GM19455 (cell line): Measurements from ENCODE around the gene MYOC.
"Not testable (repeated sequence)": the region's sequence is repeated elsewhere in the genome, so short reads cannot be mapped to it uniquely, and the experiment has no call there.

Experiments
- ATAC-seq: cut with Tn5 transposase; IDR thresholded peaks from one replicate; pipeline ENCODE4 v1.9.1; 2021; ENCODE audit not compliant: unreplicated experiment

The MYOC gene

GRCh38 chr1:171611306-171611705 is 41.2 kb downstream of the MYOC start:
- no peak for ATAC-seq

GRCh38 chr1:171610385-171610784 is 42.1 kb downstream of the MYOC start:
- ATAC-seq: no peak

- ATAC-seq: no peak
These were observed 46.0 kb downstream of the MYOC start for GRCh38 chr1:171606402-171606941.

GRCh38 chr1:171603042-171603441 is 49.4 kb downstream of the MYOC start:
- not testable (repeated sequence) for ATAC-seq

GRCh38 chr1:171600862-171601261 is 51.6 kb downstream of the MYOC start:
- ATAC-seq: no peak

DNA sequence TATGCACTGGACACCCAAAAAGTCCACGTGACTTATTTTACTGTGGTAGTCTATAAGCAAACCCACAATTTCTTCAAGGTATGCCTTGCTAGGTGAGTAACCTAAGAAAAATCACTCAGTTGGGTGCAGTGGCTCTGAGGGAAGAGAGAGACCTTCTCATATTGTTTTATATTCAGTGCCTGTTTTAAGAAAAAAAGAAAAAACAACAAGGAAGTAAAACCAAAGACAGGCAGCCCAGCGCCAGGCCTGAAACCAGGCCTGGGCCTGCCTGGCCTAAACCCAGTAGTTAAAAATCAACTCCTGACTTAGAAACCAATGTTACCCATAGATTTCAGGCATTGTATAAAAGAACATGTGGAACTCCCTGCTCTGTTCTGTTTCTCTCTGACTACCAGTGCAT is 52.2 kb downstream of the MYOC start:
- ATAC-seq: not testable (repeated sequence)

DNA sequence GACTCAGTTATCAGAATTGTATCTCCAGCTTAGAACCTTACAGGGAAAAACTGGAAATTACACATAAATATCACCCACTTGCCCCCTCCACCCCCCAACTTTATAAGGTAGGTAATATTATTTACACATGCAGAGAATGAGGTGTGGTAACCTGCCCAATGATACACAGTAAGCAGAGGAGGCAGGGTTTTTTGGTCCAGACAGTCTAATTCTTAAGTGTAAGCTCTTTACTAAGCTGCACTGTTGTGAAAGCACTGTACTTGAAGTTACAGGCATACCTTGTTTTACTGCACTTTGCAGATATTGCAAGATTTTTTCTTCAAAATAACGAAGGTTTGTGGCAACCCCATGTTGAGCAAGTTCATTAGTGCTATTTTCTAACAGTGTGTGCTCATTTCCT is 55.3 kb downstream of the MYOC start:
- no peak for ATAC-seq

GRCh38 chr1:171596705-171597104 is 55.8 kb downstream of the MYOC start:
- ATAC-seq: no peak

- ATAC-seq: no peak
These were observed 56.4 kb downstream of the MYOC start for GRCh38 chr1:171596119-171596518.

DNA sequence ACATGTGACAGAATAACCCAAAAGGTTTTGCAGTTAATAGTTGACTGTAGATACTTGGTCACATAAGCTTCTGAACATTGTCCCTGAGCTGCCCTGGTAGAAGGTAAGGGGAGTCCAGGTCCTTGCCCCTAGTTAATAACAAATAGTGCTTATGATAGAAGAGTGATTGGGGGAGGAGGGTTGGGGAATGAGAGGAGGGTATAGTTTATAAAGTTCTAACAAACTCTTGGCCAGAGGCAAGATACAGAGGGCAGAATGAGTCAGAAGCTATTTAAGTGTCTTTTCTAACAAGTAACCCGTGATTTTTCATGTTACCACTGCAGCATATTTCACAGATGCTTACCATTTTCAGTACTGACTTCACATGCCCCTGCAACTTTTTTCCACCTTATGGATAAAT is 57.2 kb downstream of the MYOC start:
- ATAC-seq: no peak

DNA sequence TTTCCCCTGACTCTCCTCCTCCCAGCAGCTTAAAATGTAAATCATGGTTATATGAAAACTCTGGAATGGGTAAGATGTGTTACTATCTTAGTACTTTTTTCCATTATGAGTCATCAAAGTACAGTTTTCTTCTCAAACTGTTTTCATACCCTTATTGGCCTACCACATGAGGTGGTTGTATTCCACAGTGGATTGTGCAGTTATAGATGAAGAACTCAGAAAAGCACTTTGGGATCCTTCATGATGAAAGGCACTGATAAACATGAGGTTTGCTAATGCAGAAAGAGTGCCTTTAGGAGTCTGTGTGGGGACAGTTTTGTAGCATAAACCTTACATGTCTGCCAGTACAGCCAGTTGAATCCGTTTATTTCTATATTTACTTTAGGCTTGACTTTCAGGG is 62.5 kb downstream of the MYOC start:
- ATAC-seq: no peak

- no peak for ATAC-seq
These were observed 64.3 kb downstream of the MYOC start for GRCh38 chr1:171588230-171588629.

DNA sequence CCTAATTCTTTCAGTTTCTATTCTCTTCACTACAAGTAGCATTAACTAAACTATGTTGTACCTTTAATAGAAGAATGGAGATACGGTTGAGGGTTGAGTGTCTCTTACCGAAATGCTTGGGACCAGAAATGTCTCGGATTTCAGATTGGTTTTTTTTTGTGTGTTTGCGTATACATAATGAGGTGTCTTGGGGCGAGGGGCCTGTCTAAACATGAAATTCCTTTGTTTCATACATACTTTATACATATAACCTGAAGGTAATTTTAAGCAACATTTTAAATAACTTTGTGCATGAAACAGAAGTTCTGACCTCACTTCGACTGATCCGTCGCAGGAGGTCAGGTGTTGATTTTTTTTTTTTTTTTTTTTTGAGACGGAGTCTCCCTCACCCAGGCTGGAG is 66.8 kb downstream of the MYOC start:
- no peak for ATAC-seq
